Measurements from ENCODE around the gene DNAJB1. TPM values are rescaled to one million over a fixed set of nuclear protein-coding genes. Genes with fewer than 3 reads are reported as not detected.

Gene DNAJB1
- total and polyA plus RNA-seq, 10 of the 15 experiments (the other 5 are each of a cell fraction or from before 2014, with no cell fraction given) = 4.8 to 65.8 (median 34.9) TPM

DNA sequence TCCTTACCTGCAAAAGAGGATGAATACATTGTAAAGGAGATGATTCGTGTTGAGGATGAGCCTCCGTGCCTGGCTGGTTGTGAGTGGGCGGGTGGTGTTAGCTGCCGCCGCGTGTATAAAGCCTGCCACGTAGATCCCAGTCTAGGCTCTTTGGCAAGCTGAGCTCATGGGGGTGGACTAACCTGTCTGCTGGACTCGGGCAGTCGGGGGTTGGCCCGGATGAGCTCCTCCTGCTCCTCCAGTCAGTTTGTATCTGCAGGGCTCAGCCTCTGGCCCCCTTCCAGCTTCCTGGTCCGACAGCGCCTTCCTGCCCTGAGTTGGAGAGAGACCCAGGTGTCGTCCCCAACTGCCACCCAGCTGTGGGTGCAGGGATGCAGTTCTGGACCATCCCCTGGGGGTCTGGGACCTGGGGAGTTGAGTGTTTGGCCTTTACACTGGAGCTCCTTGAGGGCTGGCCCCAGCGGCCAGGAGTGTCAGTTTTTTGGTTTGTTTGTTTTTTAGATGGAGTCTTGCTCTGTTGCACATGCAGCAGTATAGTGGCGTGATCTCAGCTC is 32.1 kb upstream of the DNAJB1 start:
- intact Hi-C loops (cut with micrococcal nuclease; ENCODE audit: unreplicated experiment) = no loop called here
- H3K27ac ChIP-seq (ENCODE audit: control insufficient read depth, insufficient read depth) = peak overlapping the region; percentile 23; the same call in 1 of the 2 replicates
- no peak overlapping the region for H3K4me3 ChIP-seq
- POLR2A ChIA-PET = no interaction called here
- H2AFZ ChIP-seq (ENCODE audit: control insufficient read depth, low read depth, low read length) = no peak overlapping the region
- SMC1A ChIA-PET (ENCODE audit: uncharacterized antibody, unreplicated experiment) = interaction anchor here (0.8 kb wide), 1 partner anchor 47 kb away, joined by 4 read pairs; no protein-coding TSS in a partner anchor
- H3K4me2 ChIP-seq (ENCODE audit: control insufficient read depth, insufficient read depth) = no peak overlapping the region; the same call in 1 of the 2 replicates
- no TSS peak for BruUV-seq (replicated peaks)
- no peak overlapping the region for H3K9ac ChIP-seq (ENCODE audit: control insufficient read depth, insufficient read depth, low read length)
- peak in 1 of 2 experiments; percentile 64; a peak in 1 of 3 replicates for TF ChIP-seq EGR1 (IDR thresholded peaks at IDR 0.05; ENCODE audit: borderline replicate concordance in 1 of 2, low read depth in 2 of 2, low read length in 2 of 2)
- no peak for TF ChIP-seq HSF1 (IDR thresholded peaks at IDR 0.05; ENCODE audit: low read depth, low read length)
- DNase-seq (ENCODE audit: low read depth, low spot score) (no peak), FAIRE-seq (no peak), ATAC-seq (no peak)
- H3K27me3 ChIP-seq (replicated peaks in 1 of 2; ENCODE audit: control insufficient read depth in 2 of 2, insufficient read depth in 2 of 2, low read length in 1 of 2) = no peaks in the 10 kb centered on the region
- in situ Hi-C loops (cut with MboI) = no loop called here
- H4K20me1 ChIP-seq (ENCODE audit: control insufficient read depth, insufficient read depth) = no peaks in the 10 kb centered on the region
- no peaks in the 10 kb centered on the region; the same call in 1 of the 2 replicates for H3K79me2 ChIP-seq (ENCODE audit: control insufficient read depth, insufficient read depth, low read length)
- RAD21 ChIA-PET (ENCODE audit: unreplicated experiment) = interaction anchor here (0.6 kb wide), 1 partner anchor 190 kb away, joined by 5 read pairs; no protein-coding TSS in a partner anchor
- H3K9me3 ChIP-seq (replicated peaks; ENCODE audit: control insufficient read depth, insufficient read depth, low read length) = no peaks in the 10 kb centered on the region
- peaks cover 10% of the 10 kb centered on the region for H3K4me1 ChIP-seq (ENCODE audit: control insufficient read depth, insufficient read depth, low read length)
- WGBS (ENCODE audit: insufficient coverage, insufficient replicate concordance, low lambda C conversion rate, missing lambda C conversion rate) = 48% methylated on average over 15 of the region's 15 CpGs
- CTCF ChIA-PET = interaction anchor here (0.8 to 1.2 kb wide), 3 partner anchors 12 to 136 kb away, joined by 3 to 5 read pairs (median 3); partner anchors contain the start of gene NDUFB7
- H3K36me3 ChIP-seq (ENCODE audit: control insufficient read depth in 2 of 2, insufficient read depth in 2 of 2, low read length in 1 of 2) = no peaks in the 10 kb centered on the region; a peak in 3 of 4 replicates

DNA sequence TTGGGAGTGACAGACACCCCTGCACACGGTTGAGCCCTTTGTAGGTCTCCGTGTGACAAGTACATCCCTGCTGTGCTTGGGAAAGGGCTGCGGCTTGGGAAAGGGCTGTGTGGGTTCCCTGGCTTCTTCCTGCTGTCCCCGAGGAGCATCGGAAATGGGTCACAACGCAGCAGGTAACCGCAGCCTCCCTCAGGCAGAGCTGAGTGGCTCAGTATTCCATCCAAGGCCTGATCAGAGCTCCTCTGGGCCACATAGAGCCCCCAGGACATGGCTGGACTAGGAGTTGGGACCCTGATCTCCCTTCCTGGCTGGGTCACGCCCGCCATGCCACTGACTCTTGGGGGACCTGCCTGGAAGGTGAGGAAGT is 27.5 kb upstream of the DNAJB1 start:
- Histone ChIP-seq H3K27ac (ENCODE audit: control insufficient read depth, insufficient read depth) (no peak overlapping the region), H3K4me1 (ENCODE audit: control insufficient read depth, insufficient read depth, low read length) (peaks cover 6% of the 10 kb centered on the region; the same call in 1 of the 2 replicates), H2AFZ (ENCODE audit: control insufficient read depth, low read depth, low read length) (no peak overlapping the region), H3K36me3 (ENCODE audit: control insufficient read depth in 2 of 2, insufficient read depth in 2 of 2, low read length in 1 of 2) (no peaks in the 10 kb centered on the region; a peak in 4 of 4 replicates), H3K9me3 (replicated peaks; ENCODE audit: control insufficient read depth, insufficient read depth, low read length) (no peaks in the 10 kb centered on the region), H3K9ac (ENCODE audit: control insufficient read depth, insufficient read depth, low read length) (no peak overlapping the region), H3K4me2 (ENCODE audit: control insufficient read depth, insufficient read depth) (no peak overlapping the region), H3K27me3 (replicated peaks in 1 of 2; ENCODE audit: control insufficient read depth in 2 of 2, insufficient read depth in 2 of 2, low read length in 1 of 2) (no peaks in the 10 kb centered on the region), H4K20me1 (ENCODE audit: control insufficient read depth, insufficient read depth) (no peaks in the 10 kb centered on the region), H3K79me2 (ENCODE audit: control insufficient read depth, insufficient read depth, low read length) (no peaks in the 10 kb centered on the region; the same call in none of the 2 replicates), H3K4me3 (no peak overlapping the region)
- ChIA-PET SMC1A (ENCODE audit: uncharacterized antibody, unreplicated experiment) (no interaction called here), POLR2A (interaction anchor here (1.4 kb wide), 1 partner anchor 28 kb away, joined by 4 read pairs; the partner anchor contains the start of gene DNAJB1), CTCF (interaction anchor here (0.6 kb wide), 1 partner anchor 11 kb away, joined by 4 read pairs; no protein-coding TSS in a partner anchor), RAD21 (ENCODE audit: unreplicated experiment) (no interaction called here)
- FAIRE-seq (no peak), ATAC-seq (no peak), DNase-seq (ENCODE audit: low read depth, low spot score) (no peak)
- BruUV-seq (replicated peaks) = no TSS peak
- 93% methylated on average over 9 of the region's 9 CpGs for WGBS (ENCODE audit: insufficient coverage, insufficient replicate concordance, low lambda C conversion rate, missing lambda C conversion rate)
- in situ Hi-C loops (cut with MboI) = no loop called here
- intact Hi-C loops (cut with micrococcal nuclease; ENCODE audit: unreplicated experiment) = no loop called here
- TF ChIP-seq HSF1 (IDR thresholded peaks at IDR 0.05; ENCODE audit: low read depth, low read length) = no peak
- no peak for TF ChIP-seq SUPT20H (IDR thresholded peaks at IDR 0.05; ENCODE audit: borderline replicate concordance, control insufficient read depth, low read depth, low read length)
- TF ChIP-seq, protein P1, sequence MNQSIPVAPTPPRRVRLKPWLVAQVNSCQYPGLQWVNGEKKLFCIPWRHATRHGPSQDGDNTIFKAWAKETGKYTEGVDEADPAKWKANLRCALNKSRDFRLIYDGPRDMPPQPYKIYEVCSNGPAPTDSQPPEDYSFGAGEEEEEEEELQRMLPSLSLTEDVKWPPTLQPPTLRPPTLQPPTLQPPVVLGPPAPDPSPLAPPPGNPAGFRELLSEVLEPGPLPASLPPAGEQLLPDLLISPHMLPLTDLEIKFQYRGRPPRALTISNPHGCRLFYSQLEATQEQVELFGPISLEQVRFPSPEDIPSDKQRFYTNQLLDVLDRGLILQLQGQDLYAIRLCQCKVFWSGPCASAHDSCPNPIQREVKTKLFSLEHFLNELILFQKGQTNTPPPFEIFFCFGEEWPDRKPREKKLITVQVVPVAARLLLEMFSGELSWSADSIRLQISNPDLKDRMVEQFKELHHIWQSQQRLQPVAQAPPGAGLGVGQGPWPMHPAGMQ (IDR thresholded peaks at IDR 0.05; ENCODE audit: borderline replicate concordance) = no peak
- no peak for TF ChIP-seq KLF5 (IDR thresholded peaks at IDR 0.05; ENCODE audit: partially characterized antibody)
- TF ChIP-seq CREB1 (IDR thresholded peaks at IDR 0.05; ENCODE audit: low read depth) = no peak
- TF ChIP-seq MYB (IDR thresholded peaks at IDR 0.05; ENCODE audit: borderline replicate concordance, low read depth, low read length) = no peak
- no peak for TF ChIP-seq NFYB (IDR thresholded peaks at IDR 0.05; ENCODE audit: insufficient read depth, low read depth, low read length)
- TF ChIP-seq NBN (IDR thresholded peaks at IDR 0.05) = no peak
- no peak for TF ChIP-seq USF2 (IDR thresholded peaks at IDR 0.05; ENCODE audit: borderline replicate concordance, low read depth, low read length)
